Activated CD8-positive, alpha-beta T cell treated with anti-CD3 and anti-CD28 coated beads, Interleukin-2, amount 10 ng/mL, durations not matched to agents 7 days and 5 days (primary cell): Measurements from ENCODE around the gene CACNA1C. TPM values are rescaled to one million over a fixed set of nuclear protein-coding genes. Genes with fewer than 3 reads are reported as not detected.

Experiments
- ATAC-seq: fragments of 150-1000 bp; cut with Tn5 transposase; one replicate; pipeline ENCODE4 v1.10.0; 2021; ENCODE audit warnings: moderate library complexity
- CTCF ChIA-PET: fragments of 350-600 bp; sonication (Branson Sonifier 250); formaldehyde crosslinking; loops from one replicate; lab custom pipeline; 2021; ENCODE audit warnings: antibody characterized with exemption; lab: Charles Lee
- POLR2A ChIA-PET: fragments of 350-600 bp; sonication (Branson Sonifier 250); formaldehyde crosslinking; loops from one replicate; lab custom pipeline; 2021; ENCODE audit warnings: antibody characterized with exemption; lab: Charles Lee
- DNase-seq: peaks from one replicate; pipeline ENCODE4 v3.0.0-alpha.2; 2020
- H3K27ac Mint-ChIP-seq: one replicate; pipeline ENCODE4 v1.8.0; 2021; ENCODE audit warnings: mild to moderate bottlenecking, mixed read lengths
- H3K27me3 Mint-ChIP-seq: one replicate; pipeline ENCODE4 v1.8.0; 2021; ENCODE audit warnings: low read depth, mixed read lengths
- H3K36me3 Mint-ChIP-seq: one replicate; pipeline ENCODE4 v1.8.0; 2021; ENCODE audit warnings: low read depth, mixed read lengths
- H3K4me1 Mint-ChIP-seq: one replicate; pipeline ENCODE4 v1.8.0; 2021; ENCODE audit warnings: low read depth, mixed read lengths
- H3K4me3 Mint-ChIP-seq: one replicate; pipeline ENCODE4 v1.8.0; 2021; ENCODE audit warnings: mild to moderate bottlenecking, mixed read lengths
- H3K9me3 Mint-ChIP-seq: one replicate; pipeline ENCODE4 v1.8.0; 2022; ENCODE audit warnings: mixed read lengths; ENCODE audit not compliant: insufficient read depth
- total RNA-seq, 2 experiments: library from RNA; stranded (reverse); gene quantifications; one replicate each; pipeline ENCODE4 v1.2.3, GENCODE V29; 2021

CACNA1C gene
- total RNA-seq, 2 experiments from 2014 or later, result 0.08 TPM

DNA sequence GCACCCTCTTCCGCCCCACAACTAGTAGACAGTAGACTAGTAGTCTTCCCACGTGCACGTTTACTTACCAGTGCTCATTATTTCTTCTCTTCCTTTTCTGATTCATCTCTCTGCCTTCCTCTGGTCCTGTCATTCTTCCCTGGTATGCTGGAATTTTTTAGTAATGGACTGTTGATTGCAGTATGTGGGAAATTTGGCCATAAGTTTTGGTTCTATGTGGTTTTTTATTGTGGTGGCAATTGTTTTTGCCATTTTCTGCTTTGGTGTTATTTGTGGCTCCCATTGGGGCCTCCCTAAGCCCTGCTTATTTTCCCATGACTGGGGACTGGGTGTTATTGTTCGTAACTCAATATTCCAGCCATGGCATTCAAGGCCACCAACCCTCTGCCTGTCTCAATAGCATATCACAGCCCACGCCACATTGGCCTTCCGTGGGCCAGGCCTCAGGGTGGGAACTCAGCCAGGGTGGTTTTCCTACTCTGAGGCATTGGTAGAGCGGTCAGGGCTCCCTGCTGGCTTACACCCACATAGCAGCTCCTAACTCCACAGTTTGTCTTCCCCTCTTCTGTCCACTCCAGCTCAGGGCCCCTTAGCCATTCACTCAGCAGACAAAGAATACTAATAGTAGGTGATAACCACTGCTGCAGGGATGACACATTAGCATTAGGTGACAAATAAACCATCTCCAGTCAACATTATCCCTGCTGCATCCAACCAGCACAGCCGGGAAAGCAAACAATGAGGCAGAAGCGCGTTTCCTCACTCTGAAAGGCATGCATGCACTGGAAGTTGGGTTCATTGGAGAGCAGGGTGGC is 321.5 kb downstream of the CACNA1C start:
- Mint-ChIP-seq H3K27me3 (peaks cover 4% of the 10 kb centered on the region), H3K4me1 (peaks cover 7% of the 10 kb centered on the region), H3K36me3 (no peaks in the 10 kb centered on the region), H3K9me3 (no peaks in the 10 kb centered on the region), H3K27ac (no peak overlapping the region), H3K4me3 (no peak overlapping the region)
- ChIA-PET POLR2A (no interaction called here), CTCF (no interaction called here)
- ATAC-seq, result no peak
- DNase-seq, result no peak

DNA sequence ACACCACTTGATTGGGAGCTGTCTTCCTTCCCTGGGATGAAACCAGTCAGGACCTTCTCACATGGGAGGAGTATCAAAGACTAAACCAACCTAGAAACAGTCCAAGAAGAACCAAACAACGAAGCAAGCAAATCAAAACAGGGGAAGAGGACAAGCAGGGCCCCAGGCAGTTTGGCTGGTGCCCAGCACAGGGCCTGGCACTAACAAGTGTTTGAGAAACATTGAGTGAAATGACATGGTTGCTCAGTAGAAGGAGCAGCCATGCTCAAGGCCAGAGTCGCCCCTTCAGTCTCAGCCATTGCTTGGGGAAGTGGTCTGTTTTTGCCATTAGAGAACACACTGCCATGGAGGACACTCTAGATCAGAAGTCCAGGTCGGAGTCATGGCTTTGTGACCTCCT is 323.1 kb downstream of the CACNA1C start:
- no peaks in the 10 kb centered on the region for H3K9me3 Mint-ChIP-seq
- no peak for DNase-seq
- H3K4me3 Mint-ChIP-seq, result no peak overlapping the region
- H3K27me3 Mint-ChIP-seq, result peaks cover 2% of the 10 kb centered on the region
- H3K4me1 Mint-ChIP-seq, result peaks cover 7% of the 10 kb centered on the region
- ATAC-seq, result no peak
- CTCF ChIA-PET, result no interaction called here
- no peak overlapping the region for H3K27ac Mint-ChIP-seq
- POLR2A ChIA-PET, result no interaction called here
- no peaks in the 10 kb centered on the region for H3K36me3 Mint-ChIP-seq

DNA sequence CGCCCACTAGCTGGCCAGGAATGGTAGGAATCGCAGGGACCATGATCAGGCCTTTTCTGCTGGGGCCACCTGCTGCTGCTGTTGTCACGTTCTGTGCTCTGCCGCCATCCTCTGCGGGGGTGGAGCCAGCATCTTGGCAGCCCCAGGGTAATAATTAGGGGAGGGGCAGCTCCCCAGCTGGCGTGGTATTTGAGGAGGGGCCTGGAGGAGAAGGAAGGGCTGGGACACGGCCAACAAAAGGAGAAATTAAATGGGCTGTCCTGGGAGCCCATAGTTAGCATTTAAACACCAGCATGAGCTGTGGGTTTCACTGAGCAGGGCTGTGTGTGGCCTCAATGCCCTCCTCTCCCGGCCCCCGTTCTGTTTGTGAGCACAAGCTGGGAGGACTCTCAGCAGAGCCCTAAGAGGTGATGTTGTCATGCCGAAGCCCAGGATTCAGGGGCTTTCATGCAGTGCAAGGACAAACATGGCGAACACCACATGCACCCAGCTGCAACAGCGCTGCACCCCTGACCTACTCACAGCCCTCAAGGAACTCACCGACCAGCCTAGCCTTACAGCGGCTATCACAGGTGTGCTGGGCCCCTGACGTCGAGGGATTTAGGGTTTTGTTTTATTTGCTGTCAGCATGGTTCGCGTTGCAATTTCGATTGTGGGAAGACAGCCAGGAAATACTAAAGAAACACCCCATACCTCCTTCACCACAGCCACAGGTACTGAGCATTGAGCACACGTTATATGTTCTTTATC is 324.3 kb downstream of the CACNA1C start:
- Mint-ChIP-seq H3K27me3 (no peaks in the 10 kb centered on the region), H3K4me3 (no peak overlapping the region), H3K9me3 (no peaks in the 10 kb centered on the region), H3K27ac (no peak overlapping the region), H3K4me1 (peaks cover 7% of the 10 kb centered on the region), H3K36me3 (no peaks in the 10 kb centered on the region)
- CTCF ChIA-PET, result no interaction called here
- ATAC-seq, result no peak
- no peak for DNase-seq
- POLR2A ChIA-PET, result no interaction called here

DNA sequence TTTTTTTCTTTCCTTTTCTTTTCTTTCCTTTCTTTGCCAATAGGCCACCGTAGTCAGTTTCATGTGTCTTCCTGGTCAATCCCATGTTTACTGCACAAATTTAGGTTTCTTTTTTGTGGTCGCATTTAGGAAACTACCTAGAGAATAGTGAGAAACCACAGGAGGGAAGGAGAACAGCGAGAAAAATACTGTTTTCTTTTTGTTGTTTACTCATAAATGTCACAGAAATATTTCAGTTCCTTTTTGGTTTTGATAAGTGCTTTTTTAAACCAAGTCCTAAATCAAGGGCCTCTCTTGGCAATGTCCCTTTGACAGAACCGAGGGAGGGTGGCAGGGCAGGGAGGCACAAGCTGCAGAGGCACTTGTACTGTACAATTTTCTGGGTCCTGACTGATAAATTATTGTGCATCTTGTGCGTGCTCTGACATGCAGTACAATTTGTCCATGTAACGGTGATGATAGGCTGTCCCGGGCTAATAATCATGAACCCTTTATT is 326.1 kb downstream of the CACNA1C start:
- H3K27me3 Mint-ChIP-seq, result peaks cover under 1% of the 10 kb centered on the region
- H3K4me3 Mint-ChIP-seq, result no peak overlapping the region
- no peaks in the 10 kb centered on the region for H3K9me3 Mint-ChIP-seq

DNA sequence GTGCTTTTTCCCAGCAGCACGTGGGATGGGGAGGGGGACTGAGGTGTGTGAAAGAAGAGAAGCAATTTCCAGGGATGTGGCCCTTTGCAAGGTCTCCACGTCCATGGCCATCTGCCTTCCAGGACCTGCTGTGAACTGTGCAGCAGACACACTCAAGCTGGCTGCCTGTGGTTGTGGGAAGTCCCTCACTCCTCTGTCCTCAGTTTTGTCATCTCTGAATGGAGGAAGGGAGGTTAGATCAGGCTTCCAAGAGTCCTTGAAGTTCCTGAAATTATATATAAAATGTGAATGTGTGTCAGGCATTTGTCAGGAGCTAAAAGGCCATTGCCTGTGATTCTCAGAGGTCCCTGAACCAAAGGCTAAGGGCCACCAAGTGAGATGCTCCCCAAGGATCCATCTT is 328.2 kb downstream of the CACNA1C start:
- no peak for ATAC-seq
- CTCF ChIA-PET, result no interaction called here
- Mint-ChIP-seq H3K9me3 (no peaks in the 10 kb centered on the region), H3K4me1 (peaks cover 7% of the 10 kb centered on the region), H3K27me3 (peaks cover 4% of the 10 kb centered on the region), H3K27ac (no peak overlapping the region), H3K4me3 (no peak overlapping the region), H3K36me3 (no peaks in the 10 kb centered on the region)
- POLR2A ChIA-PET, result no interaction called here
- no peak for DNase-seq

More for the DNA sequence above, 326.1 kb downstream of the CACNA1C start:
- ATAC-seq, result no peak
- Mint-ChIP-seq H3K27ac (no peak overlapping the region), H3K4me1 (peaks cover 7% of the 10 kb centered on the region), H3K36me3 (no peaks in the 10 kb centered on the region)
- DNase-seq, result no peak
- ChIA-PET POLR2A (no interaction called here), CTCF (no interaction called here)

DNA sequence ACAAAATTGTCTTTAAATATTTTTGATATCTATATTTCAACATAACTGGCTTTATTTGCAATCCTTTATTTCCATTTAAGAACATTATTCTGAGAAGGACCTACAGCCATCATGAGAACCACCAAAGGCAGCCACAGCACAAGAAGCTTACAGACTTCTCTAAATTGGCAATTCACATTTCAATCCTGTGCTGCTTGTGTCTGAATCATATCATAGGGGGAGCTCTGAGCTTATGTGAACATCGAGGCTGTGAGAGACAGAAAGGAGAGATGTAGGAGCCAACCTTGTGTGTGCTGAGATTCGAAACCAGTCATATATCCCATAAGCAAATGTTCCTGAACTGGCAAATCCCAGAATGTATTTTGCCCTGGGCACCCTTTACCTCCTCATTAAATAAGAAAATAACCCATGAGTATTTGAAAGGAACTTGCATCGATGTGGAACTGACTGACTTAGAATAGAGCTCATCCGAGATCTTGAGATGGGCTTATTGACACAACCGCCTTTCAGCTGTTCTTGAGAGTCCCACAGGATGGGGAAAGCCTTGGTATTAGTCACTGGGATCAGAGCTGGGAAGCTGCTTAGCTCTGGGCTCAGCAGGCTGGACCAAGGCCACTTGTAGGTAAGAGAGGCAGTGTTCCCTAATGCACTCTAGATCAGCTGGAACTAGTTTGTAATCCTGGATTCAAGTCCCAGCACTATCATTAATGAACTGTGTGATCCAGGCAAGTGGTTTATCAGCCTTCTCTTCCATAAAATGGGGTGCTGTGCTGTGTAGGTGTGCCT is 329.8 kb downstream of the CACNA1C start:
- H3K36me3 Mint-ChIP-seq, result no peaks in the 10 kb centered on the region
- ChIA-PET POLR2A (no interaction called here), CTCF (interaction anchor here (0.6 to 1.5 kb wide), 4 partner anchors 12 to 351 kb away, joined by 3 to 6 read pairs (median 4); no protein-coding TSS in a partner anchor)
- ATAC-seq, result no peak
- H3K9me3 Mint-ChIP-seq, result no peaks in the 10 kb centered on the region
- H3K4me1 Mint-ChIP-seq, result peaks cover 7% of the 10 kb centered on the region
- H3K4me3 Mint-ChIP-seq, result no peak overlapping the region
- H3K27ac Mint-ChIP-seq, result no peak overlapping the region
- H3K27me3 Mint-ChIP-seq, result peaks cover 4% of the 10 kb centered on the region
- DNase-seq, result no peak

DNA sequence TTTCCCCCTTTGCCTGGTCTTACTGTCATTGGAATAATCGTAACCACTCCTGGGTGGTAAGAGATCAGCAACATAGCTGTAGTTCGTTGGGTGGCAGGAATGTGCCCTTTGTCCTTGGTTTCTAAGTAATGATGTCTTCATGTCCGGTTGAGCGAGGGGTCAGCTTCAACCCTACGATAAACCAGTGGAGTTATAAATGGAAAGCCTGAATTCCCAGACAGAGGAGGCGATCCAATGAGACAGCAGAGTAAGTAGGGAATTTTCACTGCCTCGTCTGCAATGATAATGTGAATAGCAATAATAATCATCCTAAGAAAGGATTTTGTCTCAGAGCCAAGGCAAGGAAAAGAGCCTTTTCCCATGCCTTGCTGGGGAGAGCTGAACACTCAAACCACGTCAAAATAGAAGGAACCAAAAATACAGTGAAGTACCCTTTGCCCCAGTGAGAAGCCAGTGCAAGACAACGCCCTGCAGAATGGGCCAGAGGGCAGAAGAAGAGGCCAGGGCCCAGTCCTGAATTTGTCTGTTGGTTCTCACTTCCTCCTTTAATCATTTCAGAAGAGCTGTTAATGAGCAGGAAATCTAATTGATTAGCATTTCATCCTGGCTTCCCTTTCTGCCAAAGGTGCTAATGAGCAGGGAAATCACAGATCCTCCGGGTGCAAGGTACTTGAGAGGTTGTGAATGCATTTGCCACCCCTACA is 330.7 kb downstream of the CACNA1C start:
- ChIA-PET POLR2A (no interaction called here), CTCF (interaction anchor here (0.7 to 1.5 kb wide), 3 partner anchors 11 to 352 kb away, joined by 3 to 6 read pairs (median 6); no protein-coding TSS in a partner anchor)
- H3K4me1 Mint-ChIP-seq, result peaks cover 7% of the 10 kb centered on the region
- peaks cover 4% of the 10 kb centered on the region for H3K27me3 Mint-ChIP-seq
- no peak overlapping the region for H3K4me3 Mint-ChIP-seq
- H3K36me3 Mint-ChIP-seq, result no peaks in the 10 kb centered on the region
- no peak overlapping the region for H3K27ac Mint-ChIP-seq
- no peaks in the 10 kb centered on the region for H3K9me3 Mint-ChIP-seq
- ATAC-seq (no peak), DNase-seq (no peak)

DNA sequence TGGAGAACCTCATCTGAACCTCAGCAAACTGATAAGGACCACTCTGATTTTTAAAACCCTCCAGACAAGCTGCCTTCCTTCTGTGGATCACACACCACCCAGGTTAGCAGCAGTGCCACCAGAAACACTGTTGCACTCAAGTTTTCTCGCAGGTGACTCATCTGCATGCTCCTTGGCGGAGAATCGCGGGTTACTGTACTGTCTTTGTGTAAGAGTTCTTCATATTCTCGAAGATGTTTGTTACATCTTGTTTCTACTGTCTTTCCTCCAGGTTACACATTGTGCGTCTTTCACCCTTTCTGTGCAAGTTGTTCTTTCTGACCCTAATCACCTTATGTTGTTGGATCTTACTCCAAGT is 331.2 kb downstream of the CACNA1C start:
- Mint-ChIP-seq H3K4me3 (no peak overlapping the region), H3K27ac (no peak overlapping the region), H3K9me3 (no peaks in the 10 kb centered on the region), H3K4me1 (peaks cover 1% of the 10 kb centered on the region), H3K27me3 (peaks cover 4% of the 10 kb centered on the region), H3K36me3 (no peaks in the 10 kb centered on the region)
- ChIA-PET CTCF (no interaction called here), POLR2A (no interaction called here)
- ATAC-seq (no peak), DNase-seq (no peak)

DNA sequence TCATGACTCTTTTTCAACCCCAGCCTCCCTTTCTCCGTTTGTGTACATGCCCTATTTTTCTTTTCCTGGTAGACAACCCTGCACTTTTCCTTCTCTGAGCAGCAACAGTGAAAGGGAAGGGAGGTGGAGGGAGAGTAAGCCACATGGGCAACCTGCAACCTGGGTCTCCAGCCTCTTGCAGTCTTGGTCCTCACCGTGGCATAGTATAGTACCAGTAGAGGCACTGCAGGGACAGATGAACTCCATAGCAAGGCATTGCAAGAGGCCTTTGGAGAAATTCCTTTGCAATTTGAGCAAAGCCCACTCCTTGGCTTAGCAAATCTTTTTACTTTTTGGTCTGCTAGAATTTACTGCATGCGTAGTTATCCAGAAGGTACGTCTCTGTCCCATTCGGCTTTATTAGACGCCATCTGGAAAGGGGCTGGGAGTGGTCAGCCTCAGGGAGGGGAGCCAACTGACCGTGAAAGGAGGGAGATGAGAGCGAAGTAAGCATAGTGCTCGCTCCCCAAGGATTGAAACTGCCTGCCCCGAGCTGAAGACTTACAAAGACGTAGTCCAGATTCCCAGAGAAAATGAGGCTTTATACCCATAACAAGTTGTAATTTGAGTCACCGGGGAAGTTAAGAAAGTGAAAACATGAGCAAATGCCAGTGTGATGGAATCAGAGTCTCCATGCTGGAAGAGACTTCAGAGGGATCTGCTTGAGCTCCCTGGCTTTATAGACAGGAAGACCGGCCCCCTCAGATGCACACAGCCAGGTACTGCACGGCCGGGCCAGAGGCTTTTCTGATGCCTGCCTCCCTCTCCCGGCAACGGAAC is 332.0 kb downstream of the CACNA1C start:
- H3K27ac Mint-ChIP-seq, result no peak overlapping the region
- ChIA-PET POLR2A (no interaction called here), CTCF (no interaction called here)
- no peak for ATAC-seq
- H3K4me3 Mint-ChIP-seq, result no peak overlapping the region
- peaks cover 4% of the 10 kb centered on the region for H3K27me3 Mint-ChIP-seq
- no peaks in the 10 kb centered on the region for H3K36me3 Mint-ChIP-seq
- no peaks in the 10 kb centered on the region for H3K9me3 Mint-ChIP-seq
- no peak for DNase-seq
- H3K4me1 Mint-ChIP-seq, result no peaks in the 10 kb centered on the region

DNA sequence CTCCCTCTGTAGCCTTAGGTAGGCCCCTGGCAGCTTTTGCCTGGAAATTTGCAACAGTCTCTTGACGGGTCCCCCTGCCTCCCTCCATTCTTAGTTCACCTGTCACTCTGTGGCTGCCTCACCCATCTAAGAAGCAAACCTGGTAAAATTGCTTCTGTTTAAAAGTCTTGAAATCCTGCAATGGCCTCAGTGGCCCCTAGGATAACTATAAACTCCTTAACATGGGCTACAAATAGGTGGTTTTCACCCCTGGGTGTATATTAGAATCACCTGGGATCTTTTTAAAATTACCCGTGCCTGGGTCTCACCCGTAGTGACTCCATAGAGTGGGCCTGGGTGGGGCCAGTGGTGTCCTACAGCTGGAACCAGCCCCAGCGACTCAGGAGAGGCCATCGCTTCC is 332.7 kb downstream of the CACNA1C start:
- Mint-ChIP-seq H3K4me3 (no peak overlapping the region), H3K36me3 (no peaks in the 10 kb centered on the region), H3K27me3 (peaks cover 4% of the 10 kb centered on the region), H3K9me3 (no peaks in the 10 kb centered on the region), H3K27ac (no peak overlapping the region), H3K4me1 (no peaks in the 10 kb centered on the region)
- ChIA-PET CTCF (no interaction called here), POLR2A (no interaction called here)
- no peak for DNase-seq
- ATAC-seq, result no peak

DNA sequence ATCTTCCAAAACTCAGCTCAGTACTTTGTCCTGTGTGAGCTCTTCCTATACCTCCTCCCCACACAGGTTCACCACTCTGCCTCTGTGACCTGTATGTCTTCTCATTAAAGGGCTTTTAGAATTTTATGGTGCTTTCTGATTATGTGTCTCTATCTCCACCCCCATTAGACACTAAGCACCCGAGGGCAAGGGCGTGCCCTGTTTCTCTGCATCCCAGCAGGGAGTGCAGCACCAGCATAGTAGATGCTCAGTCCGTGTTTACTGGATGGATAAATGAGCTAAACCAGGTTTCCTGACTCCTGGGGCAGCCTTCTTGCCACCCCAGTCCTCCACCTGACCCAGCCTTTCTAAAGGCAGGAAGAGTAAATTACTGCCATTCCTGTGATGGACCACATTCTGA is 333.8 kb downstream of the CACNA1C start:
- H3K4me1 Mint-ChIP-seq, result no peaks in the 10 kb centered on the region
- no peaks in the 10 kb centered on the region for H3K9me3 Mint-ChIP-seq
- POLR2A ChIA-PET, result no interaction called here
- H3K4me3 Mint-ChIP-seq, result no peak overlapping the region
- DNase-seq, result no peak
- CTCF ChIA-PET, result no interaction called here
- no peaks in the 10 kb centered on the region for H3K36me3 Mint-ChIP-seq
- peaks cover 4% of the 10 kb centered on the region for H3K27me3 Mint-ChIP-seq
- ATAC-seq, result no peak
- H3K27ac Mint-ChIP-seq, result no peak overlapping the region
